Thyroid gland (tissue), 4 donors: ENCODE results near the gene NCKAP1.
"Not testable (repeated sequence)": the region's sequence is repeated elsewhere in the genome, so short reads cannot be mapped to it uniquely, and the experiment has no call there.

Experiments used
- CTCF ChIP-seq, 6 experiments: fragments of 200-600 bp in 3 of 6; fragments of 450-650 bp in 3 of 6; sonication (generic) in 3 of 6; IDR thresholded peaks; one replicate each; pipeline ENCODE4 v1.5.1; 2016 to 2019; ENCODE audit warnings: antibody characterized with exemption in 6 of 6, mild to moderate bottlenecking in 2 of 6, inconsistent platforms in 1 of 6, moderate library complexity in 1 of 6
- POLR2A ChIP-seq, 2 donors: fragments of 450-650 bp; IDR thresholded peaks; one replicate each; pipeline ENCODE4 v1.6.1; 2017; ENCODE audit warnings: antibody characterized with exemption in 2 of 2, mild to moderate bottlenecking in 2 of 2, moderate library complexity in 1 of 2

GRCh38 chr2:182981475-182981874 lies 56.8 kb downstream of the NCKAP1 start:
- TF ChIP-seq CTCF, POLR2A (IDR thresholded peaks at IDR 0.05): not testable (repeated sequence)
